Brain pericyte (primary cell): Measurements from ENCODE around the gene PRR30.

Source experiments
- DNase-seq: peaks from one replicate; pipeline ENCODE4 v3.0.0-alpha.2; 2012; ENCODE audit warnings: low read depth, low spot score

The PRR30 gene

GRCh38 chr2:27097341-27097740, 41.9 kb downstream of the PRR30 start:
- DNase-seq = no peak

GRCh38 chr2:27096748-27097297, 42.4 kb downstream of the PRR30 start:
- no peak for DNase-seq

- DNase-seq = no peak
Observed at GRCh38 chr2:27095745-27096651, 43.2 kb downstream of the PRR30 start.

GRCh38 chr2:27095427-27095744, 43.8 kb downstream of the PRR30 start:
- no peak for DNase-seq

GRCh38 chr2:27094353-27094984, 44.7 kb downstream of the PRR30 start:
- DNase-seq = no peak

GRCh38 chr2:27093430-27094352, 45.5 kb downstream of the PRR30 start:
- no peak for DNase-seq

GRCh38 chr2:27092696-27093429, 46.3 kb downstream of the PRR30 start:
- DNase-seq = no peak

GRCh38 chr2:27091746-27092695, 47.2 kb downstream of the PRR30 start:
- DNase-seq = no peak

GRCh38 chr2:27089111-27089954, 49.9 kb downstream of the PRR30 start:
- no peak for DNase-seq

- no peak for DNase-seq
Observed at GRCh38 chr2:27088634-27089033, 50.6 kb downstream of the PRR30 start.

- DNase-seq = no peak
Observed at GRCh38 chr2:27087823-27088410, 51.3 kb downstream of the PRR30 start.
